T-helper 2 cell treated with Interferon-gamma antibody and Interleukin-4, amounts not matched to agents 100 ng/mL and 5 ng/mL, for 36 hours (primary cell): Measurements from ENCODE around the gene SORCS2. TPM values are rescaled to one million over a fixed set of nuclear protein-coding genes. Genes with fewer than 3 reads are reported as not detected.

ENCODE experiments used
- intact Hi-C: fragments of 100-400 bp; cut with micrococcal nuclease; formaldehyde crosslinking; loops from one replicate; pipeline ENCODE4 v1.15.1; 2023
- total RNA-seq: library from RNA; stranded (reverse); gene quantifications from 2 replicates; pipeline ENCODE4 v1.2.3, GENCODE V29; 2022

The SORCS2 gene
- total RNA-seq, 1 donor from 2014 or later, result 0.05 TPM

- intact Hi-C loops, result loop anchor here (10.0 kb wide), 1 partner anchor 553 kb away; no protein-coding TSS in a partner anchor
These were observed 465.4 kb downstream of the SORCS2 start for GRCh38 chr4:7657545-7658297.

- intact Hi-C loops, result loop anchor here (10.0 kb wide), 1 partner anchor 554 kb away; no protein-coding TSS in a partner anchor
These were observed 466.2 kb downstream of the SORCS2 start for GRCh38 chr4:7658341-7659204.

GRCh38 chr4:7659429-7660175 lies 467.3 kb downstream of the SORCS2 start:
- intact Hi-C loops, result loop anchor here (10.0 kb wide), 1 partner anchor 555 kb away; no protein-coding TSS in a partner anchor

GRCh38 chr4:7660176-7661039 lies 468.1 kb downstream of the SORCS2 start:
- intact Hi-C loops, result no loop called here

GRCh38 chr4:7661066-7661748 lies 468.9 kb downstream of the SORCS2 start:
- intact Hi-C loops, result no loop called here

GRCh38 chr4:7661846-7662506 lies 469.6 kb downstream of the SORCS2 start:
- intact Hi-C loops, result no loop called here

- intact Hi-C loops, result no loop called here
These were observed 470.1 kb downstream of the SORCS2 start for GRCh38 chr4:7662507-7662846.

- intact Hi-C loops, result no loop called here
These were observed 470.8 kb downstream of the SORCS2 start for GRCh38 chr4:7663075-7663541.

- intact Hi-C loops, result no loop called here
These were observed 471.8 kb downstream of the SORCS2 start for GRCh38 chr4:7664106-7664505.

- intact Hi-C loops, result no loop called here
These were observed 473.0 kb downstream of the SORCS2 start for GRCh38 chr4:7665321-7665720.

GRCh38 chr4:7666011-7666410 lies 473.7 kb downstream of the SORCS2 start:
- intact Hi-C loops, result no loop called here

- intact Hi-C loops, result no loop called here
These were observed 474.4 kb downstream of the SORCS2 start for GRCh38 chr4:7666744-7667143.

- intact Hi-C loops, result no loop called here
These were observed 475.9 kb downstream of the SORCS2 start for GRCh38 chr4:7668271-7668670.

GRCh38 chr4:7668826-7669225 lies 476.5 kb downstream of the SORCS2 start:
- intact Hi-C loops, result no loop called here

GRCh38 chr4:7672601-7673000 lies 480.3 kb downstream of the SORCS2 start:
- intact Hi-C loops, result no loop called here

- intact Hi-C loops, result no loop called here
These were observed 480.8 kb downstream of the SORCS2 start for GRCh38 chr4:7673121-7673520.

- intact Hi-C loops, result no loop called here
These were observed 482.4 kb downstream of the SORCS2 start for GRCh38 chr4:7674706-7675105.

- intact Hi-C loops, result no loop called here
These were observed 482.8 kb downstream of the SORCS2 start for GRCh38 chr4:7675136-7675535.

- intact Hi-C loops, result no loop called here
These were observed 483.4 kb downstream of the SORCS2 start for GRCh38 chr4:7675612-7676320.
